KMS-11 (cell line): Measurements from ENCODE around the gene MAD2L1BP.
"Not testable (repeated sequence)": the region's sequence is repeated elsewhere in the genome, so short reads cannot be mapped to it uniquely, and the experiment has no call there.

ENCODE experiments used
- H2AFZ ChIP-seq: fragments of 200-600 bp; sonication (generic); 2 replicates; pipeline ENCODE4 v1.6.1; 2016; ENCODE audit warnings: antibody characterized with exemption, mixed run types, low read depth
- H3K27ac ChIP-seq: fragments of 200-600 bp; sonication (generic); 2 replicates; pipeline ENCODE4 v1.6.1; 2016; ENCODE audit warnings: mild to moderate bottlenecking, mixed run types
- H3K27me3 ChIP-seq: fragments of 200-600 bp; sonication (generic); 2 replicates; pipeline ENCODE4 v1.6.1; 2017; ENCODE audit warnings: mild to moderate bottlenecking, low read depth, mixed run types, moderate library complexity; ENCODE audit not compliant: insufficient read depth
- H3K36me3 ChIP-seq: fragments of 200-600 bp; sonication (generic); 2 replicates; pipeline ENCODE4 v1.6.1; 2017; ENCODE audit warnings: mild to moderate bottlenecking, mixed run types; ENCODE audit not compliant: insufficient read depth
- H3K4me1 ChIP-seq: fragments of 200-600 bp; sonication (generic); 2 replicates; pipeline ENCODE4 v1.6.1; 2016; ENCODE audit warnings: mild to moderate bottlenecking, low read depth, mixed run types; ENCODE audit not compliant: poor library complexity, severe bottlenecking
- H3K4me2 ChIP-seq: fragments of 200-600 bp; sonication (generic); 2 replicates; pipeline ENCODE4 v1.7.0; 2016; ENCODE audit warnings: mild to moderate bottlenecking, mixed run types
- H3K4me3 ChIP-seq: fragments of 200-600 bp; sonication (generic); IDR thresholded peaks from 2 replicates; pipeline ENCODE4 v1.6.1; 2017; ENCODE audit warnings: low read depth, low read length, mixed read lengths; ENCODE audit not compliant: insufficient read depth
- H3K79me2 ChIP-seq: fragments of 200-600 bp; sonication (generic); 2 replicates; pipeline ENCODE4 v1.6.1; 2016; ENCODE audit warnings: low read depth, mixed run types; ENCODE audit not compliant: insufficient read depth
- H3K9ac ChIP-seq: fragments of 200-600 bp; sonication (generic); 2 replicates; pipeline ENCODE4 v1.6.1; 2016; ENCODE audit warnings: mild to moderate bottlenecking, mixed run types
- H4K20me1 ChIP-seq: fragments of 200-600 bp; sonication (generic); 2 replicates; pipeline ENCODE4 v1.6.1; 2016; ENCODE audit warnings: mild to moderate bottlenecking, mixed run types; ENCODE audit not compliant: insufficient read depth
- CTCF ChIP-seq: fragments of 200-600 bp; sonication (generic); conservative IDR thresholded peaks from 2 replicates; pipeline ENCODE4 v1.6.1; 2017; ENCODE audit warnings: low read depth, mild to moderate bottlenecking, antibody characterized with exemption, low read length, moderate library complexity, mixed read lengths

Gene MAD2L1BP

GRCh38 chr6:43635387-43636307, at the start of gene MAD2L1BP:
TSS of gene MAD2L1BP (plus strand) at chr6:43635840. CDS start at chr6:43635876, 36 bp downstream.
- Histone ChIP-seq H3K4me2 (peak within 1 kb of the TSS; percentile 92), H3K79me2 (peaks cover 35% of the 10 kb centered on the region), H3K36me3 (peaks cover 12% of the 10 kb centered on the region; the same call in 1 of the 2 replicates), H3K4me1 (peaks cover 40% of the 10 kb centered on the region), H4K20me1 (no peaks in the 10 kb centered on the region), H3K4me3 (no peak within 1 kb of the TSS), H2AFZ (peak within 1 kb of the TSS; percentile 96), H3K27ac (peak within 1 kb of the TSS; percentile 50; the same call in 1 of the 2 replicates), H3K27me3 (no peaks in the 10 kb centered on the region), H3K9ac (peak within 1 kb of the TSS; percentile 75)
- no peak for TF ChIP-seq CTCF

- no peaks in the 10 kb centered on the region for H3K79me2 ChIP-seq
- no peaks in the 10 kb centered on the region for H4K20me1 ChIP-seq
- H3K27ac ChIP-seq, result no peak overlapping the region
- no peaks in the 10 kb centered on the region for H3K27me3 ChIP-seq
- H3K4me3 ChIP-seq, result no peak overlapping the region
- 0 out of 2 replicates have a peak, but pooled peaks cover 3% of the 10 kb centered on the region for H3K36me3 ChIP-seq
- no peak overlapping the region for H3K4me2 ChIP-seq
- H3K4me1 ChIP-seq, result no peaks in the 10 kb centered on the region
- H3K9ac ChIP-seq, result no peak overlapping the region
- no peak overlapping the region for H2AFZ ChIP-seq
- TF ChIP-seq CTCF, result no peak
Measured at GRCh38 chr6:43588194-43588593, 47.4 kb upstream of the MAD2L1BP start.

GRCh38 chr6:43589564-43589963, 46.1 kb upstream of the MAD2L1BP start:
- H3K4me3 ChIP-seq, H2AFZ ChIP-seq, H3K27me3 ChIP-seq, H3K4me2 ChIP-seq, H3K4me1 ChIP-seq, H3K36me3 ChIP-seq, H3K79me2 ChIP-seq, H3K9ac ChIP-seq, H3K27ac ChIP-seq, H4K20me1 ChIP-seq: not testable (repeated sequence)

- H3K36me3 ChIP-seq, result peaks cover 6% of the 10 kb centered on the region; the same call in 1 of the 2 replicates
- H3K27me3 ChIP-seq, result no peaks in the 10 kb centered on the region
- no peak overlapping the region for H3K27ac ChIP-seq
- H3K9ac ChIP-seq, result no peak overlapping the region
- no peaks in the 10 kb centered on the region for H4K20me1 ChIP-seq
- no peak overlapping the region for H3K4me3 ChIP-seq
- H3K4me2 ChIP-seq, result no peak overlapping the region
- no peak for TF ChIP-seq CTCF
- no peaks in the 10 kb centered on the region for H3K79me2 ChIP-seq
- no peak overlapping the region for H2AFZ ChIP-seq
- H3K4me1 ChIP-seq, result no peaks in the 10 kb centered on the region
Measured at GRCh38 chr6:43593938-43594337, 41.7 kb upstream of the MAD2L1BP start.

GRCh38 chr6:43600595-43600994, 35.0 kb upstream of the MAD2L1BP start:
- H3K36me3 ChIP-seq, result peaks cover 6% of the 10 kb centered on the region; the same call in 1 of the 2 replicates
- H3K79me2 ChIP-seq, result no peaks in the 10 kb centered on the region
- no peak overlapping the region for H3K27ac ChIP-seq
- H3K9ac ChIP-seq, result no peak overlapping the region
- no peak overlapping the region for H2AFZ ChIP-seq
- no peaks in the 10 kb centered on the region for H3K4me1 ChIP-seq
- H3K4me3 ChIP-seq, result no peak overlapping the region
- H4K20me1 ChIP-seq, result no peaks in the 10 kb centered on the region
- H3K4me2 ChIP-seq, result no peak overlapping the region
- no peaks in the 10 kb centered on the region for H3K27me3 ChIP-seq
- TF ChIP-seq CTCF, result no peak
